ENCODE results near the gene FAM184B. TPM values are rescaled to one million over a fixed set of nuclear protein-coding genes. Genes with fewer than 3 reads are reported as not detected.

The FAM184B gene
- total RNA-seq, 1 experiment from 2014 or later: 0.09 TPM

- H3K27ac ChIP-seq (ENCODE audit: insufficient read length, low read depth, low read length): no peak overlapping the region
- no CpG with 5 or more reads among the region's 5 CpGs for WGBS (ENCODE audit: extremely low coverage, insufficient read length, low lambda C conversion rate)
Observed at GRCh38 chr4:17763931-17764330, 17.5 kb downstream of the FAM184B start.

More at GRCh38 chr4:17763931-17764330, 17.5 kb downstream of the FAM184B start:
- Histone ChIP-seq H3K27me3 (ENCODE audit: insufficient read depth, low read length) (no peaks in the 10 kb centered on the region), H3K23ac (ENCODE audit: insufficient read length, low read depth, low read length) (no peak overlapping the region), H3K9me3 (ENCODE audit: control insufficient read depth, low read depth, low read length) (peaks cover 4% of the 10 kb centered on the region), H3K79me2 (ENCODE audit: insufficient read depth, low read length) (no peaks in the 10 kb centered on the region), H2AK5ac (ENCODE audit: insufficient read length, low read length) (no peak overlapping the region), H2BK15ac (ENCODE audit: low read depth, low read length) (no peak overlapping the region), H4K5ac (ENCODE audit: insufficient read length, low read depth, low read length) (no peak overlapping the region), H3K56ac (ENCODE audit: insufficient read length, low read depth, low read length) (no peak overlapping the region), H3K4ac (ENCODE audit: low read depth, low read length) (no peak overlapping the region), H2BK120ac (ENCODE audit: low read depth, low read length, poor library complexity, severe bottlenecking) (no peak overlapping the region), H4K20me1 (ENCODE audit: control insufficient read depth, insufficient read depth, insufficient read length) (no peaks in the 10 kb centered on the region), H3K79me1 (ENCODE audit: insufficient read depth, low read depth, low read length, poor library complexity, severe bottlenecking) (no peaks in the 10 kb centered on the region), H3K4me2 (ENCODE audit: insufficient read depth, insufficient read length, low read length) (no peak overlapping the region), H4K8ac (replicated peaks; ENCODE audit: insufficient read length, low read depth, low read length) (no peak overlapping the region), H3T11ph (ENCODE audit: low read length) (no peak overlapping the region), H2BK12ac (ENCODE audit: insufficient read length, low read depth, low read length) (no peak overlapping the region), H4K91ac (ENCODE audit: insufficient read length, low read depth, low read length) (no peak overlapping the region), H2AFZ (ENCODE audit: low read length) (no peak overlapping the region), H3K14ac (ENCODE audit: insufficient read depth, low read length) (no peak overlapping the region), H2BK20ac (ENCODE audit: low read depth, low read length, poor library complexity, severe bottlenecking) (no peak overlapping the region), H3K23me2 (ENCODE audit: insufficient read length, low read depth, low read length, poor library complexity, severe bottlenecking) (no peaks in the 10 kb centered on the region), H3K4me1 (ENCODE audit: insufficient read depth, low read length) (peaks cover 5% of the 10 kb centered on the region; the same call in 1 of the 2 replicates), H3K18ac (ENCODE audit: insufficient read length, low read depth, low read length) (no peak overlapping the region), H2BK5ac (ENCODE audit: insufficient read length, low read length) (no peak overlapping the region), H3K9ac (ENCODE audit: extremely low read depth, insufficient read length, low read length) (no peak overlapping the region)
- no peak for DNase-seq
- Mint-ChIP-seq H3K4me1 (peaks cover 9 to 13% of the 10 kb centered on the region in 2 experiments), H3K4me3 (no peak overlapping the region), H3K27me3 (ENCODE audit: low read depth) (no peaks in the 10 kb centered on the region; the same call in none of the 2 replicates), H3K27ac (no peak overlapping the region), H3K9me3 (peaks cover 15 to 20% of the 10 kb centered on the region in 2 experiments; a peak in 4 of 5 replicates), H3K36me3 (ENCODE audit: insufficient read depth in 1 of 3, low read depth in 3 of 3) (peaks cover 0 to 11% (median 8%) of the 10 kb centered on the region in 3 experiments; a peak in 2 of 7 replicates)
- no peak for TF ChIP-seq CTCF (conservative IDR thresholded peaks at IDR 0.05)
